ENCODE measurements around the gene BASP1.

DNA sequence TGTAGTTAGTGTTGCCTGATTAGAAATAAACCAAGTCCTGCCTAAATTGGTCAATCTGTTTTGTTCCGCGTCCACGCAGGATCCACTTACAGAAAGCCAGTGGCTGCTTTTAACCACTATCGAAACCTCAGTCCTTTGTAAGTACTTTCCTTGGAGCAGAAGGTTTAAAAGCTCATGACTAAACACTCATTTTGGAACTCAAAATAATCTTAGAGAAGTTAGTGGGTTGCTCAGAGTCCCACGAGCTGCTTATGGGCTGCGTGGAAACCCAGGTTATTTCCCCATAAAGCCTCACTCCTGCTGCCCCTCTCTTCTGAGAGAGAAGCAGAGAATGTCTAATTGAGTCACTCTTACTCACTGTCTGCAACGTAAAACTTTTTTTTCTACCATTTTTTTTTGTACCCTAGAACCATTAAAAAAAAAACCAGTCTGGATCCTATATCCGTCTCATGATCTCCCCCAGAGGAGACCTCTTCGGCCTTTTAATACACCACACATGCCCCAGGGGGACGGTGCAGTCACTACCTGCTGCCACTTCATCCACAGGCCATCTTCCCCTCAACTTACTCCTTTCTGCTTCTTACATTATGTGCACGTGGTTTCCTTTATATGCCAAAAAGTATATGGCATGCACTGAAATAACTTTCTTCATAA is 7.6 kb downstream of the BASP1 start:
- TF ChIP-seq EZH2phosphoT487 (IDR thresholded peaks at IDR 0.05; ENCODE audit: low read depth, severe bottlenecking, unreplicated experiment): no peak
- TF ChIP-seq, protein P1, sequence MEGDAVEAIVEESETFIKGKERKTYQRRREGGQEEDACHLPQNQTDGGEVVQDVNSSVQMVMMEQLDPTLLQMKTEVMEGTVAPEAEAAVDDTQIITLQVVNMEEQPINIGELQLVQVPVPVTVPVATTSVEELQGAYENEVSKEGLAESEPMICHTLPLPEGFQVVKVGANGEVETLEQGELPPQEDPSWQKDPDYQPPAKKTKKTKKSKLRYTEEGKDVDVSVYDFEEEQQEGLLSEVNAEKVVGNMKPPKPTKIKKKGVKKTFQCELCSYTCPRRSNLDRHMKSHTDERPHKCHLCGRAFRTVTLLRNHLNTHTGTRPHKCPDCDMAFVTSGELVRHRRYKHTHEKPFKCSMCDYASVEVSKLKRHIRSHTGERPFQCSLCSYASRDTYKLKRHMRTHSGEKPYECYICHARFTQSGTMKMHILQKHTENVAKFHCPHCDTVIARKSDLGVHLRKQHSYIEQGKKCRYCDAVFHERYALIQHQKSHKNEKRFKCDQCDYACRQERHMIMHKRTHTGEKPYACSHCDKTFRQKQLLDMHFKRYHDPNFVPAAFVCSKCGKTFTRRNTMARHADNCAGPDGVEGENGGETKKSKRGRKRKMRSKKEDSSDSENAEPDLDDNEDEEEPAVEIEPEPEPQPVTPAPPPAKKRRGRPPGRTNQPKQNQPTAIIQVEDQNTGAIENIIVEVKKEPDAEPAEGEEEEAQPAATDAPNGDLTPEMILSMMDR (IDR thresholded peaks at IDR 0.05; ENCODE audit: poor library complexity): no peak

Measured in hepatocyte (in vitro differentiated cells).